GM21786 (cell line): ENCODE measurements around the gene NCK2.

ENCODE experiments used
- ATAC-seq: cut with Tn5 transposase; IDR thresholded peaks from one replicate; pipeline ENCODE4 v1.9.1; 2021; ENCODE audit not compliant: unreplicated experiment

NCK2 gene

GRCh38 chr2:105734762-105735538 lies 9.8 kb upstream of the NCK2 start:
- no peak for ATAC-seq

GRCh38 chr2:105736145-105736544 lies 8.6 kb upstream of the NCK2 start:
- ATAC-seq = no peak

- ATAC-seq = no peak
These were observed 6.6 kb upstream of the NCK2 start for GRCh38 chr2:105737980-105738657.

- peak; percentile 37 for ATAC-seq
These were observed 6.0 kb upstream of the NCK2 start for GRCh38 chr2:105738658-105739241.

GRCh38 chr2:105739426-105739825 lies 5.3 kb upstream of the NCK2 start:
- no peak for ATAC-seq

GRCh38 chr2:105739944-105740530 lies 4.7 kb upstream of the NCK2 start:
- ATAC-seq = no peak

- ATAC-seq = no peak
These were observed 3.5 kb upstream of the NCK2 start for GRCh38 chr2:105741174-105741573.

- ATAC-seq = no peak
These were observed 3.1 kb upstream of the NCK2 start for GRCh38 chr2:105741617-105742016.

- peak; percentile 59 for ATAC-seq
These were observed 412 bp upstream of the NCK2 start for GRCh38 chr2:105744091-105744908.

- ATAC-seq = peak; percentile 51
These were observed 1.7 kb downstream of the NCK2 start for GRCh38 chr2:105746177-105747080.

GRCh38 chr2:105747254-105747894 lies 2.7 kb downstream of the NCK2 start:
- ATAC-seq = no peak

GRCh38 chr2:105747991-105748390 lies 3.3 kb downstream of the NCK2 start:
- ATAC-seq = no peak

- no peak for ATAC-seq
These were observed 3.9 kb downstream of the NCK2 start for GRCh38 chr2:105748566-105748965.

GRCh38 chr2:105749583-105750400 lies 5.1 kb downstream of the NCK2 start:
- no peak for ATAC-seq

- no peak for ATAC-seq
These were observed 6.0 kb downstream of the NCK2 start for GRCh38 chr2:105750735-105751134.

GRCh38 chr2:105751272-105751671 lies 6.6 kb downstream of the NCK2 start:
- no peak for ATAC-seq

- no peak for ATAC-seq
These were observed 8.1 kb downstream of the NCK2 start for GRCh38 chr2:105752691-105753358.

- ATAC-seq = no peak
These were observed 8.7 kb downstream of the NCK2 start for GRCh38 chr2:105753380-105753779.
